HepG2 (cell line): ENCODE data around the gene TANGO6. TPM values are rescaled to one million over a fixed set of nuclear protein-coding genes. Genes with fewer than 3 reads are reported as not detected.

Experiments used
- ATAC-seq: fragments of 200-7000 bp; cut with Tn5 transposase; 3 replicates; pipeline ENCODE4 v1.9.1; 2020; ENCODE audit warnings: mild to moderate bottlenecking, moderate library complexity
- BruUV-seq: library from RNA; stranded (reverse); fragments of 400-500 nt; replicated peaks from 2 replicates; lab custom pipeline; 2021; lab: Mats Ljungman, UMichigan
- CTCF ChIA-PET: fragments of 300-600 bp; formaldehyde crosslinking; extraction: SDS; loops from one replicate; lab custom pipeline; 2021; ENCODE audit warnings: low total read pairs, inconsistent platforms, low intra/inter-chr PET ratio; lab: Yijun Ruan, JAX
- POLR2A ChIA-PET: fragments of 350-600 bp; sonication (Branson Sonifier 250); formaldehyde crosslinking; loops from one replicate; lab custom pipeline; 2020; ENCODE audit warnings: antibody characterized with exemption, inconsistent platforms; lab: Yijun Ruan, JAX
- DNase-seq: peaks from one replicate; pipeline ENCODE4 v3.0.0-alpha.2; 2015; ENCODE audit warnings: low spot score
- FAIRE-seq: peaks from 3 replicates; lab custom pipeline; 2011; peaks lifted over from hg19 to GRCh38; lab: Jason Lieb, UNC
- H2AFZ ChIP-seq: one replicate; pipeline ENCODE4 v1.6.1; 2011; ENCODE audit warnings: low read length, inconsistent platforms
- H3K27ac ChIP-seq: fragments of 300-600 bp; 3 replicates; pipeline ENCODE4 v1.8.0; 2011; ENCODE audit warnings: mixed run types, mild to moderate bottlenecking, mixed read lengths, low read length, inconsistent platforms; ENCODE audit not compliant: insufficient read depth; ENCODE audit errors: extremely low read length
- H3K27me3 ChIP-seq, 2 experiments: fragments of 200-600 bp in 1 of 2; 2 replicates in 1 of 2; 3 replicates in 1 of 2; pipeline versions ENCODE4 v1.6.0 to v1.8.0; 2011; ENCODE audit warnings: low read length in 2 of 2, mild to moderate bottlenecking in 2 of 2, moderate library complexity in 2 of 2, inconsistent platforms in 1 of 2; ENCODE audit not compliant: insufficient read depth in 2 of 2, control insufficient read depth in 1 of 2
- H3K36me3 ChIP-seq, 2 experiments: fragments of 200-600 bp in 1 of 2; replicated peaks in 1 of 2; 2 replicates in 1 of 2; 3 replicates in 1 of 2; pipeline versions ENCODE4 v1.5.1 to v1.8.0; 2011; ENCODE audit warnings: low read length in 2 of 2, inconsistent platforms in 1 of 2; ENCODE audit not compliant: insufficient read depth in 2 of 2, control insufficient read depth in 1 of 2
- H3K4me1 ChIP-seq: 2 replicates; pipeline ENCODE4 v1.5.1; 2012; ENCODE audit warnings: low read length, inconsistent platforms; ENCODE audit not compliant: insufficient read depth
- H3K4me2 ChIP-seq: 2 replicates; pipeline ENCODE4 v1.6.0; 2011; ENCODE audit warnings: low read depth, low read length, inconsistent platforms
- H3K4me3 ChIP-seq, 3 experiments: fragments of 200-600 bp in 1 of 3; sonication (generic), shearing (Covaris generic) in 1 of 3; replicated peaks in 1 of 3; 2 replicates each; pipeline ENCODE4 v1.5.1; 2011 to 2016; ENCODE audit warnings: low read length in 3 of 3, inconsistent platforms in 2 of 3, low read depth in 2 of 3, mild to moderate bottlenecking in 2 of 3, control low read depth in 1 of 3, mixed read lengths in 1 of 3; ENCODE audit not compliant: insufficient read depth in 1 of 3
- H3K79me2 ChIP-seq: one replicate; pipeline ENCODE4 v1.6.1; 2011; ENCODE audit warnings: low read length, inconsistent platforms; ENCODE audit not compliant: insufficient read depth
- H3K9ac ChIP-seq: 2 replicates; pipeline ENCODE4 v1.6.0; 2011; ENCODE audit warnings: mild to moderate bottlenecking, low read depth, low read length, inconsistent platforms; ENCODE audit not compliant: insufficient read depth
- H3K9me3 ChIP-seq: 2 replicates; pipeline ENCODE4 v1.5.1; 2012; ENCODE audit warnings: mild to moderate bottlenecking, low read length
- H4K20me1 ChIP-seq: 2 replicates; pipeline ENCODE4 v1.6.0; 2011; ENCODE audit warnings: inconsistent platforms, mild to moderate bottlenecking, low read length, moderate library complexity; ENCODE audit not compliant: insufficient read depth
- GZF1 ChIP-seq: sonication (generic); formaldehyde crosslinking; IDR thresholded peaks from 2 replicates; pipeline ENCODE4 v1.5.1; 2020; ENCODE audit warnings: mild to moderate bottlenecking, missing genetic modification reagents
- HNF4G ChIP-seq, 2 experiments: sonication (generic) in 1 of 2; formaldehyde crosslinking in 1 of 2; IDR thresholded peaks; 2 replicates each; pipeline versions ENCODE4 v1.4.0 to v1.6.1; 2011 to 2020; ENCODE audit warnings: borderline replicate concordance in 2 of 2, low read depth in 2 of 2, mild to moderate bottlenecking in 2 of 2, low read length in 1 of 2, missing genetic modification reagents in 1 of 2, moderate library complexity in 1 of 2
- ISX ChIP-seq: sonication (generic); formaldehyde crosslinking; conservative IDR thresholded peaks from 2 replicates; pipeline ENCODE4 v1.5.0; 2020; ENCODE audit warnings: missing genetic modification reagents
- MIER3 ChIP-seq: IDR thresholded peaks from 2 replicates; pipeline ENCODE4 v1.6.1; 2016; ENCODE audit warnings: missing compliant biosample characterization, borderline replicate concordance
- NAIF1 ChIP-seq: sonication (generic); formaldehyde crosslinking; IDR thresholded peaks from 2 replicates; pipeline ENCODE4 v1.5.0; 2020; ENCODE audit warnings: mild to moderate bottlenecking, missing genetic modification reagents, borderline replicate concordance
- NONO ChIP-seq, 2 experiments: fragments of 450-650 bp in 1 of 2; sonication (generic) in 1 of 2; formaldehyde crosslinking in 1 of 2; IDR thresholded peaks in 1 of 2; conservative IDR thresholded peaks in 1 of 2; 2 replicates each; pipeline versions ENCODE4 v1.6.1 to v1.8.0; 2017 to 2022; ENCODE audit warnings: mild to moderate bottlenecking in 1 of 2, missing genetic modification reagents in 1 of 2, moderate library complexity in 1 of 2
- NR0B2 ChIP-seq: sonication (generic); formaldehyde crosslinking; IDR thresholded peaks from 2 replicates; pipeline ENCODE4 v1.4.0; 2020; ENCODE audit warnings: mild to moderate bottlenecking, missing genetic modification reagents
- SMAD1 ChIP-seq: sonication (generic); formaldehyde crosslinking; IDR thresholded peaks from 2 replicates; pipeline ENCODE4 v1.4.0; 2020; ENCODE audit warnings: missing genetic modification reagents, low read depth, mild to moderate bottlenecking, borderline replicate concordance
- ZNF143 ChIP-seq: sonication (generic); formaldehyde crosslinking; IDR thresholded peaks from 2 replicates; pipeline ENCODE4 v1.4.0; 2020; ENCODE audit warnings: missing genetic modification reagents
- ZNF30 ChIP-seq: sonication (generic); formaldehyde crosslinking; IDR thresholded peaks from 2 replicates; pipeline ENCODE4 v1.5.0; 2020; ENCODE audit warnings: mild to moderate bottlenecking, missing genetic modification reagents
- ZNF501 ChIP-seq: sonication (generic); formaldehyde crosslinking; IDR thresholded peaks from 2 replicates; pipeline ENCODE4 v1.5.1; 2020; ENCODE audit warnings: mild to moderate bottlenecking, moderate library complexity, missing genetic modification reagents
- ZNF639 ChIP-seq: conservative IDR thresholded peaks from 2 replicates; pipeline ENCODE4 v1.6.1; 2018; ENCODE audit warnings: missing genetic modification reagents
- ZNF776 ChIP-seq: sonication (generic); formaldehyde crosslinking; IDR thresholded peaks from 2 replicates; pipeline ENCODE4 v1.4.0; 2020; ENCODE audit warnings: mild to moderate bottlenecking, missing genetic modification reagents
- ZNF883 ChIP-seq: sonication (generic); formaldehyde crosslinking; IDR thresholded peaks from 2 replicates; pipeline ENCODE4 v1.5.1; 2020; ENCODE audit warnings: mild to moderate bottlenecking, missing genetic modification reagents; ENCODE audit errors: not compliant biosample characterization
- WGBS: methylation state at CpG from one replicate; pipeline ENCODE4 v1.1.6; 2017; ENCODE audit warnings: low lambda C conversion rate; 5-methylcytosine and 5-hydroxymethylcytosine counted together
- in situ Hi-C: cut with HindIII; loops from 2 replicates; pipeline ENCODE4 v1.10.0; 2017; ENCODE audit warnings: low pct_unique_long_range_greater_than_20kb; ENCODE audit not compliant: extremely low pct_ligation_motif_present
- intact Hi-C: fragments of 100-400 bp; cut with micrococcal nuclease; formaldehyde crosslinking; loops from one replicate; pipeline ENCODE4 v1.10.0; 2022; ENCODE audit not compliant: unreplicated experiment
- polyA plus RNA-seq, 8 experiments: library from polyadenylated mRNA; depleted of rRNA in 3 of 8; stranded (reverse) in 7 of 8; unstranded in 1 of 8; fragments of >200 nt; fragmentation: Illumina TruSeq in 4 of 8; extraction: Trizol in 4 of 8; gene quantifications; 2 replicates each; pipeline versions ENCODE4 v1.2.1 to v1.2.3, GENCODE V29; 2011 to 2016; ENCODE audit warnings: low read depth in 4 of 8, missing spikeins in 1 of 8, mixed read lengths in 1 of 8; ENCODE audit not compliant: insufficient read depth in 1 of 8
- total RNA-seq, 5 experiments: library from RNA; depleted of rRNA; stranded (reverse); fragments of >200 nt; fragmentation: Illumina TruSeq; extraction: Trizol; gene quantifications; 2 replicates each; pipeline ENCODE4 v1.2.3, GENCODE V29; 2016; ENCODE audit warnings: low read depth in 1 of 5

The TANGO6 gene
- total and polyA plus RNA-seq, 2 of the 13 experiments (the other 11 are each of a cell fraction or from before 2014, with no cell fraction given), result 7.2 to 13.3 TPM

GRCh38 chr16:68798398-68798797 is 44.9 kb upstream of the TANGO6 start:
- ATAC-seq, result no peak
- no peaks in the 10 kb centered on the region for H3K36me3 ChIP-seq
- WGBS, result 96% methylated on average over 2 of the region's 2 CpGs
- no peak overlapping the region for H3K4me3 ChIP-seq
- H3K9me3 ChIP-seq, result no peaks in the 10 kb centered on the region
- H3K27ac ChIP-seq, result no peak overlapping the region
- TF ChIP-seq GZF1 (CRISPR knock-in tag) (no peak), ZNF883 (CRISPR knock-in tag) (no peak), NONO (IDR thresholded peaks at IDR 0.05) (no peak), NONO (CRISPR knock-in tag; conservative IDR thresholded peaks at IDR 0.05) (no peak), NAIF1 (CRISPR knock-in tag) (no peak), NR0B2 (no peak), MIER3 (CRISPR knock-in tag) (no peak), ZNF501 (CRISPR knock-in tag) (no peak), ZNF143 (CRISPR knock-in tag) (no peak), ZNF776 (CRISPR knock-in tag) (no peak), ISX (no peak), HNF4G (IDR thresholded peaks at IDR 0.05; ENCODE audit: borderline replicate concordance, low read depth, low read length) (no peak), HNF4G (CRISPR knock-in tag; IDR thresholded peaks at IDR 0.05; ENCODE audit: borderline replicate concordance, low read depth) (no peak), SMAD1 (CRISPR knock-in tag) (no peak), ZNF639 (CRISPR knock-in tag) (no peak), ZNF30 (CRISPR knock-in tag) (no peak)
- ChIA-PET POLR2A (interaction anchor here (1.4 kb wide), 1 partner anchor 58 kb away, joined by 4 read pairs; no protein-coding TSS in a partner anchor), CTCF (interaction anchor here (0.6 to 4.2 kb wide), 2 partner anchors 48 to 94 kb away, joined by 3 to 94 read pairs; no protein-coding TSS in a partner anchor)
- in situ Hi-C loops (no loop called here), intact Hi-C loops (no loop called here)
- H3K4me2 ChIP-seq, result no peak overlapping the region
- H4K20me1 ChIP-seq, result no peaks in the 10 kb centered on the region
- H3K27me3 ChIP-seq, result no peaks in the 10 kb centered on the region
- BruUV-seq, result no TSS peak
- H3K79me2 ChIP-seq, result no peaks in the 10 kb centered on the region
- DNase-seq, result no peak
- H2AFZ ChIP-seq, result no peak overlapping the region
- peaks cover 30% of the 10 kb centered on the region for H3K4me1 ChIP-seq
- H3K9ac ChIP-seq, result no peak overlapping the region
- FAIRE-seq, result no peak
